K562 (cell line): ENCODE results near the gene NTSR1. TPM values are rescaled to one million over a fixed set of nuclear protein-coding genes. Genes with fewer than 3 reads are reported as not detected.

Source experiments
- ATAC-seq: fragments of 200-7000 bp; cut with Tn5 transposase; 3 replicates; pipeline ENCODE4 v1.9.1; 2020; ENCODE audit warnings: moderate library complexity
- BruUV-seq: library from RNA; stranded (reverse); fragments of 400-500 nt; replicated peaks from 2 replicates; lab custom pipeline; 2021; lab: Mats Ljungman, UMichigan
- CTCF ChIA-PET: fragments of 300-600 bp; formaldehyde crosslinking; extraction: SDS; loops from one replicate; lab custom pipeline; 2021; ENCODE audit warnings: low intra/inter-chr PET ratio; lab: Yijun Ruan, JAX
- POLR2A ChIA-PET: fragments of 300-600, 350-650 bp; sonication (Branson Sonifier 250); formaldehyde crosslinking; extraction: SDS; loops from one replicate; lab custom pipeline; 2021; ENCODE audit warnings: antibody characterized with exemption, inconsistent platforms; lab: Yijun Ruan, JAX
- DNase-seq, 4 experiments: peaks; one replicate each; pipeline versions ENCODE4 v3.0.0 to v3.0.0-alpha.2; 2011 to 2018; ENCODE audit warnings: low spot score in 3 of 4, mixed read lengths in 3 of 4; ENCODE audit errors: extremely low read depth in 1 of 4
- FAIRE-seq: peaks from 2 replicates; lab custom pipeline; 2011; peaks lifted over from hg19 to GRCh38; lab: Jason Lieb, UNC
- H2AFZ ChIP-seq: 2 replicates; pipeline ENCODE4 v1.6.0; 2011; ENCODE audit warnings: low read depth, low read length, control low read depth, inconsistent platforms
- H3K27ac ChIP-seq: fragments of 200-600 bp; 3 replicates; pipeline ENCODE4 v1.8.0; 2011; ENCODE audit warnings: low read depth, mild to moderate bottlenecking, control low read depth, inconsistent platforms, low read length, moderate library complexity, mixed read lengths; ENCODE audit errors: extremely low read depth
- H3K27me3 ChIP-seq, 2 experiments: fragments of 300-600 bp in 1 of 2; 2 replicates in 1 of 2; 3 replicates in 1 of 2; pipeline versions ENCODE4 v1.6.0 to v1.8.0; 2011; ENCODE audit warnings: inconsistent platforms in 2 of 2, low read length in 2 of 2, mild to moderate bottlenecking in 1 of 2, mixed read lengths in 1 of 2, moderate library complexity in 1 of 2; ENCODE audit not compliant: control insufficient read depth in 2 of 2, insufficient read depth in 2 of 2
- H3K36me3 ChIP-seq: fragments of 300-600 bp; 3 replicates; pipeline ENCODE4 v1.8.0; 2011; ENCODE audit warnings: mild to moderate bottlenecking, low read length, inconsistent platforms; ENCODE audit not compliant: control insufficient read depth, insufficient read depth
- H3K4me1 ChIP-seq, 2 experiments: fragments of 200-600 bp in 1 of 2; replicated peaks in 1 of 2; 2 replicates in 1 of 2; 3 replicates in 1 of 2; pipeline versions ENCODE4 v1.5.1 to v1.8.0; 2011; ENCODE audit warnings: inconsistent platforms in 2 of 2, low read length in 2 of 2, mild to moderate bottlenecking in 1 of 2, mixed read lengths in 1 of 2, moderate library complexity in 1 of 2; ENCODE audit not compliant: control insufficient read depth in 2 of 2, insufficient read depth in 2 of 2
- H3K4me2 ChIP-seq: 2 replicates; pipeline ENCODE4 v1.6.1; 2011; ENCODE audit warnings: low read length, control low read depth, inconsistent platforms, mixed read lengths; ENCODE audit not compliant: insufficient read depth
- H3K4me3 ChIP-seq: fragments of 200-600 bp; sonication (generic), shearing (Covaris generic); 2 replicates; pipeline ENCODE4 v1.5.1; 2016; ENCODE audit warnings: control low read depth, inconsistent platforms
- H3K79me2 ChIP-seq: fragments of 200-600 bp; 3 replicates; pipeline ENCODE4 v1.8.0; 2011; ENCODE audit warnings: low read length, inconsistent platforms; ENCODE audit not compliant: control insufficient read depth, insufficient read depth
- H3K9ac ChIP-seq, 2 experiments: 2 replicates each; pipeline versions ENCODE4 v1.6.0 to v1.6.1; 2011; ENCODE audit warnings: low read depth in 2 of 2, low read length in 2 of 2, control low read depth in 1 of 2, inconsistent platforms in 1 of 2, mild to moderate bottlenecking in 1 of 2, mixed read lengths in 1 of 2; ENCODE audit not compliant: insufficient read depth in 1 of 2
- H3K9me1 ChIP-seq: one replicate; pipeline ENCODE4 v1.6.0; 2011; ENCODE audit warnings: inconsistent platforms, mild to moderate bottlenecking, low read length, moderate library complexity; ENCODE audit not compliant: control insufficient read depth, insufficient read depth
- H3K9me3 ChIP-seq: replicated peaks from 2 replicates; pipeline ENCODE4 v1.5.1; 2011; ENCODE audit warnings: low read depth, low read length, inconsistent platforms; ENCODE audit not compliant: control insufficient read depth, insufficient read depth
- H4K20me1 ChIP-seq: replicated peaks from 2 replicates; pipeline ENCODE4 v1.6.1; 2011; ENCODE audit warnings: low read length, inconsistent platforms, mixed read lengths; ENCODE audit not compliant: control insufficient read depth, insufficient read depth
- EGR1 ChIP-seq: fragments of 450-650 bp; conservative IDR thresholded peaks from 2 replicates; pipeline ENCODE4 v1.6.1; 2017; ENCODE audit warnings: mild to moderate bottlenecking
- HMBOX1 ChIP-seq: sonication (generic); IDR thresholded peaks from 2 replicates; pipeline ENCODE4 v1.6.1; 2016
- KDM2B ChIP-seq: fragments of 250-450 bp; sonication (Bioruptor Pico); IDR thresholded peaks from 2 replicates; pipeline ENCODE4 v1.8.0; 2021; ENCODE audit warnings: mild to moderate bottlenecking, moderate library complexity
- MAX ChIP-seq: sonication (generic); formaldehyde crosslinking; IDR thresholded peaks from 2 replicates; pipeline ENCODE4 v1.9.0; 2022; ENCODE audit warnings: mild to moderate bottlenecking, missing genetic modification reagents
- MGA ChIP-seq: fragments of 450-650 bp; IDR thresholded peaks from 2 replicates; pipeline ENCODE4 v1.6.1; 2016; ENCODE audit warnings: mild to moderate bottlenecking, moderate library complexity
- RBM17 ChIP-seq: fragments of 200-400 bp; formaldehyde crosslinking; IDR thresholded peaks from 2 replicates; pipeline ENCODE4 v1.6.1; 2017; ENCODE audit warnings: low read depth, mild to moderate bottlenecking, low read length, borderline replicate concordance
- SMARCB1 ChIP-seq: IDR thresholded peaks from 2 replicates; pipeline ENCODE4 v1.6.1; 2011; ENCODE audit warnings: improper control_type of control experiment, low read depth; ENCODE audit not compliant: insufficient read length
- SNIP1 ChIP-seq: fragments of 450-650 bp; IDR thresholded peaks from 2 replicates; pipeline ENCODE4 v1.7.1; 2017; ENCODE audit warnings: low read depth, mild to moderate bottlenecking
- XRCC5 ChIP-seq: fragments of 200-400 bp; formaldehyde crosslinking; IDR thresholded peaks from 2 replicates; pipeline ENCODE4 v1.6.1; 2017; ENCODE audit warnings: low read depth, mild to moderate bottlenecking, low read length
- ZNF445 ChIP-seq: fragments of 250-450 bp; sonication (Bioruptor Pico); IDR thresholded peaks from 2 replicates; pipeline ENCODE4 v1.4.0; 2020; ENCODE audit warnings: low read depth, mild to moderate bottlenecking, moderate library complexity
- WGBS: fragments of 100-300 bp; shearing (Covaris generic); methylation state at CpG from one replicate; pipeline ENCODE4 v1.1.6; 2016; ENCODE audit warnings: low coverage, mixed read lengths; ENCODE audit not compliant: insufficient coverage; ENCODE audit errors: missing lambda C conversion rate; 5-methylcytosine and 5-hydroxymethylcytosine counted together
- in situ Hi-C: fragments of 300-500 bp; cut with MboI; formaldehyde crosslinking; loops from 4 replicates; pipeline ENCODE4 v1.15.0; 2018; ENCODE audit warnings: inconsistent platforms, mixed read lengths
- intact Hi-C: fragments of 100-400 bp; cut with micrococcal nuclease; formaldehyde crosslinking; loops from 2 replicates; pipeline ENCODE4 v1.14.2; 2022
- polyA plus RNA-seq, 8 experiments: library from polyadenylated mRNA; depleted of rRNA in 4 of 8; stranded (reverse) in 5 of 8; unstranded in 3 of 8; fragments of >200 nt; fragmentation: Nextera tagmentation in 2 of 8; fragmentation: Illumina TruSeq in 1 of 8; extraction: Ambion mirVana in 2 of 8; extraction: Trizol in 1 of 8; gene quantifications; 2 replicates each; pipeline versions ENCODE4 v1.2.1 to v1.2.3, GENCODE V29; 2011 to 2014; ENCODE audit warnings: inconsistent platforms in 1 of 8, missing spikeins in 1 of 8
- total RNA-seq, 7 experiments: library from RNA; depleted of rRNA in 6 of 7; stranded (reverse); fragments of >200 nt in 6 of 7; fragmentation: Illumina TruSeq in 2 of 7; extraction: Trizol in 2 of 7; gene quantifications; 2 replicates each; pipeline versions ENCODE4 v1.2.1 to v1.2.3, GENCODE V29; 2011 to 2021; ENCODE audit warnings: low replicate concordance in 1 of 7

NTSR1 gene
- total and polyA plus RNA-seq, 9 of the 15 experiments (the other 6 are each of a cell fraction or from before 2014, with no cell fraction given) = 0.04 to 0.40 (median 0.13) TPM; not detected in 3

- ATAC-seq (no peak), FAIRE-seq (no peak), DNase-seq (no peak)
- no peaks in the 10 kb centered on the region for H3K79me2 ChIP-seq
- no peaks in the 10 kb centered on the region for H4K20me1 ChIP-seq
- peak overlapping the region in 1 of 2 experiments; percentile 21; a peak in 1 of 4 replicates for H3K9ac ChIP-seq
- no peak overlapping the region for H3K4me3 ChIP-seq
- intact Hi-C loops = no loop called here
- peaks cover 4 to 10% of the 10 kb centered on the region in 2 experiments; a peak in 3 of 5 replicates for H3K27me3 ChIP-seq
- no peaks in the 10 kb centered on the region for H3K36me3 ChIP-seq
- H3K9me3 ChIP-seq = no peaks in the 10 kb centered on the region
- in situ Hi-C loops = no loop called here
- peaks cover 0 to 28% of the 10 kb centered on the region in 2 experiments; a peak in 2 of 5 replicates for H3K4me1 ChIP-seq
- no peak overlapping the region for H3K4me2 ChIP-seq
- no TSS peak for BruUV-seq
- no peak overlapping the region; the same call in 1 of the 2 replicates for H2AFZ ChIP-seq
- CTCF ChIA-PET = no interaction called here
- no peak overlapping the region for H3K27ac ChIP-seq
- 29% methylated on average over 14 of the region's 16 CpGs for WGBS
- no peaks in the 10 kb centered on the region for H3K9me1 ChIP-seq
- POLR2A ChIA-PET = interaction anchor here (0.6 kb wide), 1 partner anchor 46 kb away, joined by 3 read pairs; no protein-coding TSS in a partner anchor
- TF ChIP-seq ZNF445 (CRISPR knock-in tag) (no peak), XRCC5 (no peak), SMARCB1 (no peak), EGR1 (no peak), MAX (CRISPR knock-in tag) (no peak), KDM2B (CRISPR knock-in tag) (no peak), RBM17 (no peak), SNIP1 (no peak), MGA (no peak), HMBOX1 (no peak)
Measured at GRCh38 chr20:62784497-62784896, 75.9 kb downstream of the NTSR1 start.
